ENCODE results near the gene FBXL19.

Gene FBXL19

DNA sequence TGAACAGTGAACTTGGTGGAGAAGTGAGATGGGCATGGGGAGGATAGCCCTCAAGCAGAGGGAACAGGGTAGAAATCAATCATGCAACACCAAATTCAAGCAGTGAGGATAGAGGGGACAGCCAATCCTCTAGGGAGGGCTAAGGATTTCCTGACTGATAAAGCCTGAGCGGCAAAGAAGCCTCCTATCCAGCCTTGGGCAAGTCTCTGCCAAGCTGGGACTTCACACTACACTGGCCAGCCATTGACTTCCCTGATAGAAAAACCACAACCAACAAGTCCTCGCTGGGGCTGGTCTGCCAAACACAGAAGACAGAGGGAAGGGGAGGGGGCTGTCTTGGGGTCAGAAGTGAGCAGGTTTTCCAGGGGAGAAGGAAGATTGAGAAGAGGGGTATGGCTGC lies 2.5 kb upstream of the FBXL19 start:
- CTCF ChIA-PET: interaction anchor here (1.3 to 5.8 kb wide), 3 partner anchors 32 to 116 kb away, joined by 3 to 77 read pairs (median 5); no protein-coding TSS in a partner anchor

GRCh38 chr16:30921459-30921747 lies 2.0 kb upstream of the FBXL19 start:
- no peak for DNase-seq (ENCODE audit: low read depth, low spot score)
- no peak for TF ChIP-seq CTCF (IDR thresholded peaks at IDR 0.05; ENCODE audit: insufficient read depth, low read length, missing control alignments)
- ChIA-PET POLR2A (interaction anchor here (0.6 kb wide), 1 partner anchor 160 kb away, joined by 3 read pairs; no protein-coding TSS in a partner anchor), CTCF (interaction anchor here (1.5 to 5.8 kb wide), 2 partner anchors 32 to 77 kb away, joined by 3 to 77 read pairs; no protein-coding TSS in a partner anchor)
- peak overlapping the region; percentile 65 for H3K4me3 ChIP-seq (ENCODE audit: low read depth, low read length)

More for the DNA sequence above, 2.5 kb upstream of the FBXL19 start:
- TF ChIP-seq CTCF (IDR thresholded peaks at IDR 0.05; ENCODE audit: insufficient read depth, low read length, missing control alignments): no peak
- H3K4me3 ChIP-seq (ENCODE audit: low read depth, low read length): no peak overlapping the region
- DNase-seq (ENCODE audit: low read depth, low spot score): no peak
- POLR2A ChIA-PET: no interaction called here

DNA sequence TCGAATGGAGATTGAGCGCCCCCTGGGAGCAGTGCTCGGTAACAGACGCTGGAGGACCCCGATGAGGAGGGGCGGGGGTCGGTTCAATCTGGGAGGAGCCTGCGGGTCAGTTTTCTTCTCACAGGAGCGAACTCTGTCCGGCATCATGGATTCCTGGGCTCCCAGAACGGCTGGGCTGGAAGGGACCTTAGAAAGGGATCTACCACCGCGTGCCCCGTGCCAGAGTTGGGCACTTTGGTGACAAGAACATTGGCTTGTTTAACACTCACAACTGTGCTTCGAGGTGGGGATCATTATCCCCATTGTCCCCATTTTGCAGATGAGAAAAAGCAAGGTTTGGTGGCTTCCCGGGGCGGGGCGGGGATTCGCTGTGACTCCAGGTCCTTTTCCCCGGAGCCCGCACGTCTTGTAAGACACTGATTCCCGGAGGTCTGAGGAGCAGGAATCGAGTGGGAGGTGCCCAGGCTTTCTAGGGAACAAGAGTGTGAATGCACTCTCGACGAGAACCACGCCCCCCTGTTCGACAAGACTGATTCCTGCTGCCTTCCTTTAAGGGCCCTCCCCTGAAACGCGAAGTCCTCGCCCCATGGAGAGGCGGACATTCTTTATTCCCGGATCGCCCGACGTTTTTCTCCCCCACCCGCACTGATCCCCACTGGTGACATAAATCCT lies 1.5 kb upstream of the FBXL19 start:
- ChIA-PET POLR2A (interaction anchor here (0.5 to 0.6 kb wide), 2 partner anchors 26 to 161 kb away, joined by 3 read pairs; no protein-coding TSS in a partner anchor), CTCF (interaction anchor here (0.6 to 5.8 kb wide), 8 partner anchors 14 to 116 kb away, joined by 3 to 77 read pairs (median 3); no protein-coding TSS in a partner anchor)
- TF ChIP-seq CTCF (IDR thresholded peaks at IDR 0.05; ENCODE audit: insufficient read depth, low read length, missing control alignments): peak; percentile 90
- H3K4me3 ChIP-seq (ENCODE audit: low read depth, low read length): peak overlapping the region; percentile 65
- DNase-seq (ENCODE audit: low read depth, low spot score): peak; percentile 45

- peak overlapping the region; percentile 93 for H3K4me3 ChIP-seq (ENCODE audit: low read depth, low read length)
- peak; percentile 97 for DNase-seq (ENCODE audit: low read depth, low spot score)
- CTCF ChIA-PET: interaction anchor here (0.6 to 1.0 kb wide), 6 partner anchors 15 to 117 kb away, joined by 3 to 22 read pairs (median 3); no protein-coding TSS in a partner anchor
- TF ChIP-seq CTCF (IDR thresholded peaks at IDR 0.05; ENCODE audit: insufficient read depth, low read length, missing control alignments): no peak
- POLR2A ChIA-PET: interaction anchor here (0.5 kb wide), 1 partner anchor 27 kb away, joined by 3 read pairs; no protein-coding TSS in a partner anchor
These were observed 882 bp upstream of the FBXL19 start for GRCh38 chr16:30922420-30922959.

DNA sequence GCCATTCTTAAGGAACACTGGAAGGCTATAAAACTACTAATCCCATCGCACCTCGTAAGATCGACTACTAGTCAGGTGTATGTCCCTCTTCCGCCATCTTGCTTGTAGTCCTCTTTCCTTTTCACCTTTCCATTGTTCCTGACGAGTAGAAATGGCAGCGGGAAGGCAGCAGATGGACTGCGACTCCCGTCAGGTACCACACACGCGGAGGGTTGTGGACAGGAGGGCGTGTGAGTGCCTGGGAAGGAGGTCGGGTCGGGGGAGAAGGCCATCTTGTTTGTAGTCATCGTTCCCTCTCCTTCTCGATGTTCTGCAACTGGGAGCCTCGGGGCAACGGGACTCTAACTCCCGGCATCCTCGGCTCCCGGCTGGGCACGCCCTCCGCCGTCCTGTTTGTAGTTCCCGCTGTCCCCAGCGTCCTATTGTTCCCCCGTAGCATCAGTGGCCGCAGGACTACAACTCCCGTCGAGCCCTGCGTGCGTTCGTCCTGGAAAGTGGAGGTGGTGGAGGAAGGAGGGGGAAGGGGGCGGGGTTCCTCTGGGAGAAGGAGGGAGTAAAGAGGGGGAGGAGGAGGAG lies 324 bp upstream of the FBXL19 start:
- ChIA-PET CTCF (interaction anchor here (0.8 to 8.2 kb wide), 3 partner anchors 17 to 78 kb away, joined by 4 to 76 read pairs (median 4); no protein-coding TSS in a partner anchor), POLR2A (interaction anchor here (1.5 kb wide), 1 partner anchor 148 kb away, joined by 4 read pairs; no protein-coding TSS in a partner anchor)
- peak; percentile 94 for DNase-seq (ENCODE audit: low read depth, low spot score)
- TF ChIP-seq CTCF (IDR thresholded peaks at IDR 0.05; ENCODE audit: insufficient read depth, low read length, missing control alignments): no peak
- peak overlapping the region; percentile 93 for H3K4me3 ChIP-seq (ENCODE audit: low read depth, low read length)
